GM12873 (cell line): ENCODE data around the gene BCAP31.

ENCODE experiments used
- TF ChIP-seq, protein P1 (sequence below): IDR thresholded peaks from 2 replicates; pipeline ENCODE4 v1.5.1; 2012; ENCODE audit warnings: low read depth, mild to moderate bottlenecking, moderate library complexity, low read length, control low read depth; ENCODE audit not compliant: insufficient read depth; ENCODE audit errors: missing control alignments

The BCAP31 gene

DNA sequence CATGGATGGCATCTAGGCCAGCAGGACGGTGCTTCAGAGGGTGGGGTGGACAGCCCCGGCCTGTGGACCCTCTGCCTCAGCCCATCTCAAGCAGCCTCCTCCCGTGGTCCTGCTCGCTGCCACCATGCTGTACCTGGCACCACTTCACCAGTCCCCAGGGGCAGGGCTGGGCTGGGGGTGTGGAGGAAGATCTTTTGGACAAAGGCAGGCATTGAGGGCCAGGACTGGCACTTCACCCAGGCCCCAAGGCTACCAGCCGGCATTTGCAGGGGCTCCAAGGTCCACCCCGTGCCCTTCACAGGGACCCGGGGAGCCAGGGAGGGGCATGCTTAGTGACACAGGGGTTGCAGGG, 40.6 kb upstream of the BCAP31 start:
- TF ChIP-seq, protein P1, sequence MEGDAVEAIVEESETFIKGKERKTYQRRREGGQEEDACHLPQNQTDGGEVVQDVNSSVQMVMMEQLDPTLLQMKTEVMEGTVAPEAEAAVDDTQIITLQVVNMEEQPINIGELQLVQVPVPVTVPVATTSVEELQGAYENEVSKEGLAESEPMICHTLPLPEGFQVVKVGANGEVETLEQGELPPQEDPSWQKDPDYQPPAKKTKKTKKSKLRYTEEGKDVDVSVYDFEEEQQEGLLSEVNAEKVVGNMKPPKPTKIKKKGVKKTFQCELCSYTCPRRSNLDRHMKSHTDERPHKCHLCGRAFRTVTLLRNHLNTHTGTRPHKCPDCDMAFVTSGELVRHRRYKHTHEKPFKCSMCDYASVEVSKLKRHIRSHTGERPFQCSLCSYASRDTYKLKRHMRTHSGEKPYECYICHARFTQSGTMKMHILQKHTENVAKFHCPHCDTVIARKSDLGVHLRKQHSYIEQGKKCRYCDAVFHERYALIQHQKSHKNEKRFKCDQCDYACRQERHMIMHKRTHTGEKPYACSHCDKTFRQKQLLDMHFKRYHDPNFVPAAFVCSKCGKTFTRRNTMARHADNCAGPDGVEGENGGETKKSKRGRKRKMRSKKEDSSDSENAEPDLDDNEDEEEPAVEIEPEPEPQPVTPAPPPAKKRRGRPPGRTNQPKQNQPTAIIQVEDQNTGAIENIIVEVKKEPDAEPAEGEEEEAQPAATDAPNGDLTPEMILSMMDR = no peak

DNA sequence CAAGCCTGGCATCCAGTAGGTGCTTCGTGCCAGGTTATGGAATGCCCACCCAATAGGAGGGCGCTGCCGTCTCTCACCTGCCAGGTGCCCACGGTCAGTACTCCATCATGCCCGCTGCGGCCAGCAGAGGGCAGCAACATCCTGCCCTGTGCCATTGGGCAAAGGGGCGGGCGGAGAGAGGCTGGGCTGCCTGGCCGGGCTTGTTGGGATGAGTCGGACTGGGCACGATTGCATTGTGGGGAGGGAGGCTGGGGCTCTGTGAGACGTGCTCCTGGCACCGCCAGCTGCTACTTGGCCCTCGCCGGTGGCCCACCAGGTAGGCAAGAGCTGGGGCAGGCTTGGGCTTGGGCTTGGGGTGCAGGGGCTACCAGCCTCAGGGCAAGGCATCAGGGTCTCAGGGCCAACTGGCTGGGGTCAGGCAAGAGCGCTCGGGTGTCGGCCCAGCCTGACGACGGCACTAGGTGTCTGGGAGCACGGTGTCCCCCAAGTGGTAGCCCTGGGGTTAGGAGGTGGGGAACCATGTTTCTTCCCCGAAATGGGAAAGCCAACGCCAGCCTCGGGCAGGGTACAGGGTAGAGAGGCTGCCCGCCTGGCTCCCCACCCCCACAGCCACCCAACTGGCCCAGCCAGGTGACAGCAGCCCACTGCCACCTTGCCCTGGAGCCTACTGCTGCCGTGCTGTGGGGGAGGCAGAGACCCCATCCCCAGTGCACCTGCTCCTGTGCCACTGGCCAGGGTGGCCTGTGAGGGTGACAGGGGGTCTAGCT, 40.0 kb upstream of the BCAP31 start, which contains the start of gene PLXNB3:
Gene PLXNB3 (plus strand): TSS at position 261 of the 767 bp plus-strand sequence. CDS start 1,287 bp downstream, outside the sequence.
- TF ChIP-seq, protein P1 = peak; percentile 89

DNA sequence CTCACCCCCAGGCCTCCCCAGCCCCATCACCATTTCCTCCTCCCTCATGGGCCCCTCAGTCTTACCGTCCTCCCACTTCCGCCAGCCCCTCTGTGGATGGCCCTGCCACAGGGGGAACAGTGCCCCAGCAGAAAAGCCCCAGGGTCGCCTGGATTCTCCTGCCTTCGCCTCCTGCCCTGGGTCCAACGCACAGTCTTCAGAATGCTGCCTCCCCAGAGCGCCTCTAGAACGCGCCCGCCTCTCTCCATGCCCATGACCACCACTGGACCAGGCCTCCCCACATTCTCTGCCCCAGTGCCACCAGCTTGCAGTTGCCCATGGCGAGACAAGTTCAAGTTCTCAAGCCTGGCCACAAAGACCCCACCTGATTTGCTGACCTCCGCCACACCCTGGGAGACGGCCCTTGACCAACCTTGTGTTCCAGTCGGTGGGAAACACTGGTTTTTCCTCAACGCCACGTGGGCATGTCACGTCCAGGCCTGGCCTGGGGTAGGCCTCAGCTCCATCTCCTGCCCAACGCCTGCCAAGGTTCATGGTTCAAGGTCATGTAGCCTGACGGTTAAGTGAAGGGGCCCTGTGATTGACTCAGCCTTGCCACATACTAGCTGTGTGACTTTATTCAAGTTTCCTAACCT, 39.2 kb upstream of the BCAP31 start:
- TF ChIP-seq, protein P1 = no peak

DNA sequence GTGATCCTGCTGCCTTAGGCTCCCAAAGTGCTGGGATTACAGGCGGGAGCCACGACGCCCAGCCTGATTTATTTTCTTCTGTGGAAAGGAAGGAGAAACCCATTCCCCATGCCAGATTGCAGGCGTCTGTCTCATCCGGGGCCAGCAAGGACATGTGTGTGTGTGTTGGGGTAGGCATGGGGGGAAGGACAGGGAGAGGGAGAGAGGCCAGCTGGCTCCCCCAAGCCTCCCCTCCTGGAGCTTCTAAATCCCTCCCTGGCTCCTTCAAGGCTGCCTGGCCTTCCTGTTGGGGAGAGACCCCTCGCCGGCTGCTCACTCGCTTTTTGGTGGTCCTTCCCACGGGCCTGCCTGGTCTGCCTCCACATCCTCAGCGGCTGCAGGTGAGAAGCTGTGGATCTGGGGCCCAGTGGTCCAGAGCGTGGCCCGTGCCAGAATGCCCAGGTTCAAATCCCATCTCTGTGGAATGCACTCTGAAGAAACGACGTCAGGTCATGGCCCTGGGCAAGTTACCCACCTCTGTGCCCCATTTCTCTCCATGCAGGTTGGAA, 38.5 kb upstream of the BCAP31 start:
- TF ChIP-seq, protein P1 = no peak

DNA sequence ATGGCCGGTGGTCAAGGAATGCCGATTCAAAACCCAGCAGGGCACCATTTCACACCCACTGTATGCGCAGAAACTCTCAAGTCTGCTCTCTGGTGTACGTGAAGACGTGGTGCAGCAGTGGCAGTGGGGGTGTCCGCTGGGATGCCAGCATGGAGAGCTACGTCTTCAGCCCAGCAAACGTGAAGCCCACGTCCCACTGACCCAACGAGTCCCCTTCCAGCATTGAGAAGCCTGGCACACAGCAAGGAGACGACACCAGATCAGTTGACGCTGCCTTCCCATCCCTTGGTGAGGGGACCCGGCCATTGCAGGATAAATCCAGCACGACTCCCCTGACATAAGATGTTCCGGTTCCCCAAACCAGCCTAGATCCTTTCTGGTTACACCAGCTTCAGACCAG, 37.7 kb upstream of the BCAP31 start:
- TF ChIP-seq, protein P1 = peak; percentile 14

DNA sequence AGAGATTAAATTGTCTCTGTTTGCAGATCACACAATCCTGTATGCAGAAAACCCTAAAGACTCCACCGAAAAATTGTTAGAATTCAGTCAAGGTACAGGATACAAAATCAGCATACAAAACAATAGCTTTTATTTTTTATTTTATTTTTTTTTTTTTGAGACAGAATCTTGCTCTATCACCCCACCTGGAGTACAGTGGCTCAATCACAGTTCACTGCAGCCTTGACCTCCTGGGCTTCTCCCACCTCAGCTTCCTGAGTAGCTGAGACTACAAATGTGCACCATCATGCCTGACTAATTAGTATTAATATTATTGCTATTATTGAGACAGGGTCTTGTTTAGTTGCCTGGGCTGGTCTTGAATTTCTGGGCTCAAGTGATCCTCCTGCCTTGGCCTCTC, 30.9 kb upstream of the BCAP31 start:
- TF ChIP-seq, protein P1 = no peak

DNA sequence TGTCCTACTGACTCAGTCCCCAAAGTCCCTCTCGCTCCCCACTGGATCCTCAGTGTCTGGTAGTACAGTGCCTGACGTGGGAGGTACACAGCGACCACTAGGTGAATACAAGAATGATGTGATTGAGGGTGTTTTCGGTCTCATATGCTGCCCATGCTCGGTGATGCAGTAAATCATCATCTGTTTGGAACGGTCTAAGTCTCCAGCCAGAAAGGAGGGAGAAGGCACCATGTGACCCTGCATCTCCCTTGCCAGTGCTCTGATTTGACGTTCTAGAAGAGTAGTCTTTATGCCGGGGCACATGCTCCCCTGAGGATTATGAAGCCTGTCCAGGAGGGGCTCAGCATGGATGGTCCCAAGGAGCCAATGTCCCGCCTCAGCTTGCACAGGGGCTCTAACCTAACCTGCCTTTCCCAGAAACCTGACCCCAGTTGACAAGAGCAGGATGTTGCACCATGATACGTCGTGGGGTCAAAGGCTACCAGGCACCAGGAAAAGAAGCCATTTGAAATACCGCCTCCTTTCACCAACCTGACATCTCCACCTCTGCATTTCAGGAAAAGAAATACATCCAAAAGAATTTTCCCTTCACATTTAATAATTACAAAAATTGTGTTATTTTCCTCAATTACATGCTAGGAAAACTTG, 26.1 kb upstream of the BCAP31 start:
- TF ChIP-seq, protein P1 = no peak
